Fibroblast of lung (primary cell): ENCODE measurements around the gene HYAL2.

Source experiments
- EZH2 ChIP-seq: IDR thresholded peaks from 2 replicates; pipeline ENCODE4 v1.5.1; 2012; ENCODE audit warnings: low read length, control low read depth, mild to moderate bottlenecking; ENCODE audit errors: missing control alignments
- TF ChIP-seq, protein P1 (sequence below), 2 donors: IDR thresholded peaks in 1 of 2; conservative IDR thresholded peaks in 1 of 2; 1 replicate in 1 of 2; 2 replicates in 1 of 2; pipeline ENCODE4 v1.5.1; 2011 to 2012; ENCODE audit warnings: low read length in 2 of 2, control low read depth in 1 of 2, inconsistent platforms in 1 of 2, low read depth in 1 of 2, mild to moderate bottlenecking in 1 of 2

- TF ChIP-seq, protein P1, sequence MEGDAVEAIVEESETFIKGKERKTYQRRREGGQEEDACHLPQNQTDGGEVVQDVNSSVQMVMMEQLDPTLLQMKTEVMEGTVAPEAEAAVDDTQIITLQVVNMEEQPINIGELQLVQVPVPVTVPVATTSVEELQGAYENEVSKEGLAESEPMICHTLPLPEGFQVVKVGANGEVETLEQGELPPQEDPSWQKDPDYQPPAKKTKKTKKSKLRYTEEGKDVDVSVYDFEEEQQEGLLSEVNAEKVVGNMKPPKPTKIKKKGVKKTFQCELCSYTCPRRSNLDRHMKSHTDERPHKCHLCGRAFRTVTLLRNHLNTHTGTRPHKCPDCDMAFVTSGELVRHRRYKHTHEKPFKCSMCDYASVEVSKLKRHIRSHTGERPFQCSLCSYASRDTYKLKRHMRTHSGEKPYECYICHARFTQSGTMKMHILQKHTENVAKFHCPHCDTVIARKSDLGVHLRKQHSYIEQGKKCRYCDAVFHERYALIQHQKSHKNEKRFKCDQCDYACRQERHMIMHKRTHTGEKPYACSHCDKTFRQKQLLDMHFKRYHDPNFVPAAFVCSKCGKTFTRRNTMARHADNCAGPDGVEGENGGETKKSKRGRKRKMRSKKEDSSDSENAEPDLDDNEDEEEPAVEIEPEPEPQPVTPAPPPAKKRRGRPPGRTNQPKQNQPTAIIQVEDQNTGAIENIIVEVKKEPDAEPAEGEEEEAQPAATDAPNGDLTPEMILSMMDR (conservative IDR thresholded peaks at IDR 0.05 in 1 of 2, IDR thresholded peaks at IDR 0.05 in 1 of 2; ENCODE audit: low read depth in 1 of 2, low read length in 2 of 2), result no peak
- TF ChIP-seq EZH2, result no peak
Measured at GRCh38 chr3:50268276-50268675, 54.3 kb downstream of the HYAL2 start.
